CD4-positive, alpha-beta T cell treated with Interleukin-12 subunit alpha and Interleukin-12 subunit beta, for 1 hour (primary cell): ENCODE results near the gene CDH23.

ENCODE experiments used
- DNase-seq: peaks from one replicate; pipeline ENCODE4 v3.0.0-alpha.2; 2020

The CDH23 gene

DNA sequence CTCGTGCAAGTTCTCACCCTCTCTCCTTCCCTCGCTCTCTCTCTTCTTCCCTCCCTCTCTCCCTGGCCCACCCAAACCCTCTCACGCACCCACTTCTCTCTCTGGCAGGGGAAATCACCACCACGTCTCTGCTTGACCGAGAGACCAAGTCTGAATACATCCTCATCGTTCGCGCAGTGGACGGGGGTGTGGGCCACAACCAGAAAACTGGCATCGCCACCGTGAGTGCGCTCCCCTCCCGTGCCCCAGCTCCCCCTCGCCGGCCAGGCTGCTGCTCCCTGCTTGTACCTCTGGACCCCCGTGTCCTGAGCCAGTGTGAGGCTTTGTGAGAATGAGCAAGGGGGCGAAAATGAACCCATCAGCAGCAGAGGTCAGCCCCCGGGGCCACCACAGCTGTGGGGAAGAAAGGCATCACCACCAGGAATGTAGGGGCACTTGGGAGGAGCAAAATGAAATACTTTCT lies 297.4 kb downstream of the CDH23 start:
- no peak for DNase-seq

GRCh38 chr10:71694567-71694968 lies 297.8 kb downstream of the CDH23 start:
- DNase-seq: peak; percentile 47

- DNase-seq: no peak
Measured at GRCh38 chr10:71695502-71696476, 299.1 kb downstream of the CDH23 start.

GRCh38 chr10:71696628-71697326 lies 300.1 kb downstream of the CDH23 start:
- peak; percentile 70 for DNase-seq

GRCh38 chr10:71697938-71698709 lies 301.4 kb downstream of the CDH23 start:
- DNase-seq: peak; percentile 55

- no peak for DNase-seq
Measured at GRCh38 chr10:71698737-71699136, 302.0 kb downstream of the CDH23 start.

GRCh38 chr10:71700731-71701368 lies 304.1 kb downstream of the CDH23 start:
- DNase-seq: no peak

DNA sequence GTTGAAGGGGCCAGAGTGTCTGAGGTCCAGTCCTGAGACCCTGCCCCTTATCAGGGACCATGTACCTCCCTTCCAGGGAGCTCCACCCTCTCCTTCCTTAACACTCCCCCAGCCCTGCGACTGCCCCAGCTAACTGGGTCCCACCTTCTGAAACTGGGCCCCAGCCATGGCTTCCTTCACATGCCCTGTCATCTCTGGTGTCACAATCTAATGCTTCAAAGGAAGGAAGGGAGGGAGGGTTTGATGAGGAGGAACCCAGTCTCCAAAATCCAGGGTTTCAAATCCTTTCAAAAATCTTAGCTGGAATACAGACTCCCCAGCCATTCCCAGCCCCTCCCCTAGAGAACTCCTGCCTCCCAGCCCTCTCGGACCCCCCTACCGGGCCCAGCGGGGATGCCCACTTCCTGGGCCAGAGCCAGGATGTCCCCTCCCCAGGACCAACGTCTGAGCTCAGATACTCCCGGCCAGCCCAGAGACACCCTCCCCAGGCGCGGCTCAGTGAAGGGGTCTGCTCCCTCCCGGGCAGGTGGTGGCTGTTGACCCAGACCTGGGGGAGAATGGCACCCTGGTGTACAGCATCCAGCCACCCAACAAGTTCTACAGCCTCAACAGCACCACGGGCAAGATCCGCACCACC lies 304.9 kb downstream of the CDH23 start:
- no peak for DNase-seq

DNA sequence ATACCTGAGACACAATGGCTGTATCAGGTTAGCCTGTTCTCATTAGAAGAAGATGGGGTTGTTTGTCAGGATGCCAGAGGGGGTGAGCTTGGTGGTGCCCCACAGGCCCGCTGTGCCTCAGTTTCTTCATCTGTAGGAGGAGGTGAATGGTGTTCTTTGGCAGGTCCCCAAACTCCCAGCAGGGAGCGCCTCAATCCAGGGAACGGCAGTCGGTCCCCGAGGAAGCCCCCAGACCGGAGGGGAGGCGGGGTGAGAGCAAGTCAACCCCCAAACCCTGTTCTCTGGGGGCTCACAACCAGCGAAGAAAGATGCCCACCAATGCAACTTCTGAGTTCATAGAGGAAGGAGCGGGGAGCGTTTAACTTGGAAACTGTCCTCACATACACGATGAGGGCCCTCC lies 306.9 kb downstream of the CDH23 start:
- no peak for DNase-seq

GRCh38 chr10:71704816-71705215 lies 308.1 kb downstream of the CDH23 start:
- no peak for DNase-seq

DNA sequence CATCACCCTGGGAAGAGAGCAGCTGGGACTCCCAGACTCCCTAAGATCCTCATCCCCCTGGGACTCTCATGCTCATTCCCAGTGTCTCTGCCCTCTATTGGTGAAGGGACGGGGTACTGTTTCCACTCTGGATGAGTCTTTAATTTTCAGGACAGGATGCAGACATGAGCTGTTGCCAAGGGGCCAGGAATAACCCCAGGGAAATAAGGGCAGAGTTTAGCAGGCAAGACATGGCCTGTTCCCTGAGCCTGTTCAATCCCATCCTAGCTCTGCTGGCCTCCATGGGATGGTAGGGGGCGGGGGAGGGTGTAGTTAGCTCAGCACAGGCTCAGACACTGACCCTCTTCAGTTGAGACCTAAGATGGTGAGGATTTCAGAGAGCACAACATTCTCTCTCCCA lies 308.9 kb downstream of the CDH23 start:
- no peak for DNase-seq

DNA sequence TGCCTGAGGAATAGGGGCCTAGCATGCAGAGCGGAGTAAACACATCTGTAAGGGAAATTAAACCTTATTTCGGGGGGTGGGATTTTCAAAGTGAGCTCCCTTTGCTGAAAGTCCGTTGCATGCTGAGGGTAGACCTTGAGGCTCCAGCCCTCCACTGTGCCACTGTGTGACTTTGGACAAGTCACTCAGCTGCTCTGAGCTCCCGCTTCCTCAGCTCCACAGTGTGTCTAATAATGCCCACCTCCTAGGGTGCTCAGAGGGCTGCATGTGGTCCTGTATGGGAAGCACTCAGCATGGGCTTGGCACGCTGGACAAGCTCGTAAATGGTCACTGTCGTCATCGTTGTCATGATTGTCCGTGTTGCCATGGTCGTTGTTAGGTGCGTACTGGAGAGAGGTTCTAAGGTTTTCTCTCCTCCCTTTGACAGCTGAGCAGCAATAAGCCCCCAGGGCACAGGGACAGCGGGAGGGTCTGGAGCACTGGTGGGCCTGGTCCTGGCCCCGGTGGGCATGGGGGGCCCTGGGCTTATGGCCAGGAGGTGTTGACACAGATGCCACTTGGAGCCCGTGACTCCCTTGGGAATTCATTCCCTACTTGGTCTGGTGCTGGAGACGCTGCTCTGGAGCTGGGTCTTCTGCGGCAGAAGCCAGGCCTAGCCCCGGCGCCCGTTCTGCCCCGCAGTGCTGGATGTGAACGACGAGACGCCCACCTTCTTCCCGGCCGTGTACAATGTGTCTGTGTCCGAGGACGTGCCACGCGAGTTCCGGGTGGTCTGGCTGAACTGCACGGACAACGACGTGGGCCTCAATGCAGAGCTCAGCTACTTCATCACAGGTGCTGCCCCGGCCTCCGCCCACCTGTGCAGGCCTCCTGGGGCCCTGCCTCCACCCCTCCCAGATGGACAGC lies 309.7 kb downstream of the CDH23 start:
- no peak for DNase-seq

DNA sequence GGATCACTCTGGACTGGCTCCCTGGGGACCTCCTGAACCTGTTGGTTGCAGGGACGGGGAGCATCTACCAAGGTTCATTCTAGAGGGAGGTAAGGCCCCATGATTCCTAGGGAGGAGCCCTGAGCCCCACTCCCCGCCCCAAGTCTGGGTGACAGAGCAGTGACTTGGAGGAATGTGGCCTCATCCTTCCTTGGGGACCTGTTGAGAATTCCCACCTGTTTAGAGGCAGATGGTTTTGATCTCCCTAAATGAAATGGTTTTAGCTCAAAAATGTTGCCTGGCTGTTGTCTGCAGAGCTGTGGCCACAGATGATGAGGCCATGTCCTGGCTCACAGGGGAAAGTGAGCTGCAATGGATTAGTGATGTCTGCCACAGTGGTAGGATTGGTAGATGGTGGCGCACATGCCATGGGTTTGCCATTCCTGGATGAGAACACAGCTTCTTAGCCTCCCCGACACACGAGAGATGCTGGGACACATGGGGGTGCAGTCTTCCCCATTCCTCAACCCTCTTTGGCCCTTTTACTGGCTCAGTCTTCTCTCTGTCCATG lies 310.6 kb downstream of the CDH23 start:
- no peak for DNase-seq

DNA sequence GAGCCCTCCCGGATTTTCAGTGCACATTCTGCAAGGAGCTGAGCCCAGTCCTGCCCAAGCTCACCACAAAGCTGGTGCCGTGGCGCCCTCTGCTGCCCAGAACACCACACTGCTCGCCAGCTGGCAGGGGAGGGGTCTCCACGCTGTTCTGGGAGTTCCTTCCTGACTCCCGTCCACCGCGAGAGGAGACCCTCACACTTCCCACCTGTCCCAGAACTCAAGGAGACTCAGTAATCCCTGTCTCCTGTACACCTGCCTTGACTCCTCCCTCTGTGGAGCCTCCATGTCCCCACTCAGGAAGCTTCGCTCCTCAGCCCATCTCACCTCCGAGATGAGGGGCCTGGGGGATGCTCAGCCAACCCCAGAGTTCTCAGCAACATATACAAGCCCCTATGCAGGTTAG lies 311.6 kb downstream of the CDH23 start:
- peak; percentile 66 for DNase-seq

DNA sequence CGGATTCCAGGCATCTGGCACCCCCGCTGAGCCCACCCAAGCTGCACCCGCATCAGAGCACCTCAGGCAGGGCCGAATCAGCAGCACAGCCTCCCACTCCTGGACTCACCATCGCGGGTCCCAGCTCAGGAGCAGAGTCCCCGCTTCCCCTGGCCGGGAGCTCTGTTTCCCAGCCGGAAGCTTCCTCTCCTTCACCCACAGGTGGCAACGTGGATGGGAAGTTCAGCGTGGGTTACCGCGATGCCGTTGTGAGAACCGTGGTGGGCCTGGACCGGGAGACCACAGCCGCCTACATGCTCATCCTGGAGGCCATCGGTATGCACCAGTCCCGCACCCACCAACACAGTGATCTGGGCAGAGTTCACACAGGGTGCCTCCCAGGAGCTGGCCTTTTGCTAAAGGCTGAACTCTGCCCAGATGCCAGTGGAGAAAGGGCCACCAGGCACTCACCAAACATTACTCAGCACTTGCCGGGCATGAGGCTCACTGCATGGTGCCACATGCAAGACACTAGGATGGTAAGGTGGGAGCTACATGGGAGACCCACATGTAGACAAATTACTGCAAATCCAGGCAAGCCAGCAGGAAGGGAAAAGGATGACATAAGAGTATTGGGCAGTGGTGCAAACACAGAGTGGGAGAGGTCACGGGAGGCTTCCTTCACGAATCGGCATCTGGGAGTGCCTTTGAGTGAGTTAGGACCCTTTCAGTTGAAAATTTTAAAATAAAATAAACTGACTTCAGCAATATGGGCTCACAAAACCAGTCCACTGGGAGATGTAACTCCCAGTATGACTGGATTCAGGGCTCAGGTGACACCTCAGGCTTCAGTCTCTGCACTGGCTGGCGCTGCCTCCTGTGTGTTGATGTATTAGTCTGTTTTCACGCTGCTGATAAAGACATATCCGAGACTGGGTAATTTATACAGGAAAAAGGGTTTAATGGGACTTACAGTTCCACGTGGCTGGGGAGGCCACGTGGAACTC lies 312.5 kb downstream of the CDH23 start:
- no peak for DNase-seq

DNA sequence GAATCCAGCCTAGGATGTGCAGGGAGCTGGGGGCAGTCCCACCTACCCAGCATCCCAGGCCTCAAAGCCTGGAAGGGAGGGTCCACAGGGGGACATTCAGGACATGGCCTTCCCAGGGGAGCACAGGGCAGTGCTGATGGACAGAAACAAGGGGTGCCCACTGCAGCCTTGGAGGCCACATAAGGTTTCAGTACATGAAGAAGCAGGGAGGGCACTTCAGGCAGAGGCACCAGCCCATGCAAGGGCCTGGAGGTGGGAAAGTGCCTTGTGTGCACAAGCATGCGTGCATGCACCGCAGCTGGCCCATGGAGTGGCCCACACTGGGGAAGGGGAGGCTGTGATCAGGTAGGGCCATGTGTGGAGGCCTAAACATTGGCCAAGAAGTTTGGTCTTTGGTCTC lies 313.8 kb downstream of the CDH23 start:
- no peak for DNase-seq

GRCh38 chr10:71711052-71711623 lies 314.4 kb downstream of the CDH23 start:
- no peak for DNase-seq

- no peak for DNase-seq
Measured at GRCh38 chr10:71712170-71712569, 315.4 kb downstream of the CDH23 start.

- peak; percentile 56 for DNase-seq
Measured at GRCh38 chr10:71712572-71713134, 315.9 kb downstream of the CDH23 start.
